CD8-positive, alpha-beta memory T cell (primary cell): ENCODE results near the gene LRRC4C. TPM values are rescaled to one million over a fixed set of nuclear protein-coding genes. Genes with fewer than 3 reads are reported as not detected.

Experiments used
- CTCF ChIA-PET: fragments of 350-600 bp; sonication (Branson Sonifier 250); formaldehyde crosslinking; loops from one replicate; lab custom pipeline; 2021; ENCODE audit warnings: antibody characterized with exemption; lab: Charles Lee
- POLR2A ChIA-PET: fragments of 350-600 bp; sonication (Branson Sonifier 250); formaldehyde crosslinking; loops from one replicate; lab custom pipeline; 2021; ENCODE audit warnings: antibody characterized with exemption; lab: Charles Lee
- DNase-seq, 5 donors: peaks; one replicate each; pipeline versions ENCODE4 v3.0.0 to v3.0.0-alpha.2; 2020 to 2022; ENCODE audit warnings: mixed read lengths in 1 of 5
- H3K27ac ChIP-seq: one replicate; pipeline ENCODE4 v1.7.0; 2013; ENCODE audit warnings: low read depth, mild to moderate bottlenecking, low read length, moderate library complexity
- H3K27me3 ChIP-seq: 2 replicates; pipeline ENCODE4 v1.7.0; 2013; ENCODE audit warnings: low read length, mild to moderate bottlenecking; ENCODE audit not compliant: insufficient read depth, poor library complexity, severe bottlenecking
- H3K36me3 ChIP-seq: 2 replicates; pipeline ENCODE4 v1.7.0; 2013; ENCODE audit warnings: mild to moderate bottlenecking, low read length, moderate library complexity; ENCODE audit not compliant: insufficient read depth
- H3K4me1 ChIP-seq: 2 replicates; pipeline ENCODE4 v1.7.0; 2013; ENCODE audit warnings: mild to moderate bottlenecking, low read length, moderate library complexity; ENCODE audit not compliant: insufficient read depth
- H3K4me3 ChIP-seq: 2 replicates; pipeline ENCODE4 v1.7.0; 2013; ENCODE audit warnings: mild to moderate bottlenecking, low read length
- H3K9me3 ChIP-seq: 2 replicates; pipeline ENCODE4 v1.7.0; 2013; ENCODE audit warnings: mild to moderate bottlenecking, low read length
- H3K27ac Mint-ChIP-seq, 8 donors: one replicate each; pipeline ENCODE4 v1.8.0; 2020 to 2021; ENCODE audit warnings: mixed read lengths in 8 of 8, mild to moderate bottlenecking in 6 of 8, inconsistent platforms in 3 of 8, moderate library complexity in 3 of 8
- H3K27me3 Mint-ChIP-seq, 2 donors: one replicate each; pipeline ENCODE4 v1.8.0; 2020 to 2021; ENCODE audit warnings: mixed read lengths in 2 of 2, mild to moderate bottlenecking in 1 of 2, moderate library complexity in 1 of 2
- H3K36me3 Mint-ChIP-seq, 3 donors: one replicate each; pipeline ENCODE4 v1.8.0; 2020 to 2021; ENCODE audit warnings: mixed read lengths in 3 of 3, inconsistent platforms in 1 of 3, mild to moderate bottlenecking in 1 of 3
- H3K4me1 Mint-ChIP-seq, 3 donors: one replicate each; pipeline ENCODE4 v1.8.0; 2020 to 2021; ENCODE audit warnings: mixed read lengths in 3 of 3, inconsistent platforms in 1 of 3, mild to moderate bottlenecking in 1 of 3
- H3K4me3 Mint-ChIP-seq, 7 donors: one replicate each; pipeline ENCODE4 v1.8.0; 2020 to 2021; ENCODE audit warnings: mixed read lengths in 7 of 7, mild to moderate bottlenecking in 6 of 7, moderate library complexity in 4 of 7, inconsistent platforms in 2 of 7
- H3K9me3 Mint-ChIP-seq, 5 donors: one replicate each; pipeline ENCODE4 v1.8.0; 2020 to 2022; ENCODE audit warnings: mixed read lengths in 5 of 5, mild to moderate bottlenecking in 3 of 5, moderate library complexity in 2 of 5, inconsistent platforms in 1 of 5
- polyA plus RNA-seq: library from polyadenylated mRNA; unstranded; fragments of 300-500 nt; fragmentation: Illumina TruSeq; gene quantifications from one replicate; pipeline ENCODE4 v1.2.3, GENCODE V29; 2021
- total RNA-seq, 2 experiments: library from RNA; stranded (reverse); gene quantifications; one replicate each; pipeline ENCODE4 v1.2.3, GENCODE V29; 2021

The LRRC4C gene
- total and polyA plus RNA-seq, 3 experiments from 2014 or later = not detected

DNA sequence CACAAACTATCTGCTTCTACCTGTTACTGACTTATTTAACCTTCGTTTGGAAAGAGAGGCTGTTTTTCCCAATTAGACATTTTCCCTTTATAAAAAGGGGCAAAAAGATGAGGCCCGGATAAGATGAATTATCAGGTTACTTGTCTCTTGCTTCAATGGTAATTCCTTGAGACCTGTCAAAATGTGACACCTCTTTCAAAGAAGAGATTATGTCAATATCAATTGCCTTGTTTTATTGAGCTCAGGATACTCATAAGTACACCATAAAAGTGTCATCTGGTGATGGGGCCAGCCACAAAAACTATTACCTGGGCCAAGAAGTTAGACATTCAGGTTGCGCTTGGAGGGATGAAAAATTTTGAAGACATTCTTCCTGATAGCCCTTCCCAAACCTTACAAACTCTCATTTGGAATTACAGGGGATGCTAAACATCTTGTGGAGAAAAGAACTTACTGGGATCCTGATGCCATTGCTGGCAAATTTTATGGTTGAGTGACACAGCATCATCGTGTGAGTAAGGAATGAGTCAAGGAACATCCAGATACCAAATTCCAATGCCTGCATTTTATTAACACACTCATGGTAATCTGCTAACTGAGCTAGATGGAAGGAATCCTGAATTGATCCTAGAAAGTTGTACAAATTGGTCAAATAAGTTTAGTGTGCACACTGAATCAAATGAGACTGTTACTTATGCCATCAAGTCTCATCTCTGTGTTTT lies 1071.2 kb downstream of the LRRC4C start:
- DNase-seq = no peak
- H3K36me3 Mint-ChIP-seq = no peaks in the 10 kb centered on the region
- H3K36me3 ChIP-seq = no peaks in the 10 kb centered on the region
- H3K27me3 Mint-ChIP-seq = no peaks in the 10 kb centered on the region
- peaks cover 3 to 23% (median 6%) of the 10 kb centered on the region in 5 donors for H3K9me3 Mint-ChIP-seq
- no peak overlapping the region for H3K4me3 Mint-ChIP-seq
- POLR2A ChIA-PET = interaction anchor here (0.7 kb wide), 1 partner anchor 249 kb away, joined by 3 read pairs; no protein-coding TSS in a partner anchor
- H3K9me3 ChIP-seq = no peaks in the 10 kb centered on the region
- H3K27ac Mint-ChIP-seq = no peak overlapping the region
- H3K4me1 Mint-ChIP-seq = no peaks in the 10 kb centered on the region
- H3K27ac ChIP-seq = no peak overlapping the region
- H3K4me1 ChIP-seq = no peaks in the 10 kb centered on the region
- CTCF ChIA-PET = no interaction called here
- no peaks in the 10 kb centered on the region for H3K27me3 ChIP-seq
- no peak overlapping the region for H3K4me3 ChIP-seq

DNA sequence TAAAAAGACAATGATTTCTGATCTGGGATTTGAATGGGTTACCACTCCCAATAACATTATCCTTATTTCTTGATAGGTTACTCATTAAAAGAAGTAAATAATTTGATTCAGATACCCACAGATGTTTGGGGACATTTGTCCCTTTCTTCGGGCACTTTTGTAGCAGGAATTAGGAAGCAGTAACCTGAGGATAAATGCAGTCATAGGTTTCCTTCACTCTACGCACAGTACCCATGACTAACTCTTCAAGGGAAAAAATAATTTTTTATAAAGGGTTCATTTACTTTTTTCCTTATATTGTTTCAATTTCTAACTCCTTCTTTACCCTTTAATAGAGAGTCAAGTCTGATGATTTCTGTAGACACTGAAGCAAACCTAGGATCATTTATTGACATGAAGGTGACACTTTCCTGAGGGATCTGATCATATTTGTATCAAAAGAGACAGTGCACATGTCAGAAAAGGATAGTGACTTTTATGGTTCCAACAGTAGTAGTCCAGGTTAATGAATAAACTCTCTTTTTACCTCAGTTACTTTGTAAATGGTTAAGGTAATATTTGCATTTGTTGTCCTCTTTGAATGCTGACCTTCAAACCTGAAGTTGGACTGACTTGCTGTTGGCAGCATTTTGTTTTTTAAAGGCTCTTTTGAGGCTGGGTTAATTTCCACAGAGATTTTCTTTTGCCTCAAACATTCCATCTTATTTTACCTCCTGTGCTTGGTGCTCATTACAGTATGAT lies 1072.0 kb downstream of the LRRC4C start:
- no peak for DNase-seq
- POLR2A ChIA-PET = no interaction called here

DNA sequence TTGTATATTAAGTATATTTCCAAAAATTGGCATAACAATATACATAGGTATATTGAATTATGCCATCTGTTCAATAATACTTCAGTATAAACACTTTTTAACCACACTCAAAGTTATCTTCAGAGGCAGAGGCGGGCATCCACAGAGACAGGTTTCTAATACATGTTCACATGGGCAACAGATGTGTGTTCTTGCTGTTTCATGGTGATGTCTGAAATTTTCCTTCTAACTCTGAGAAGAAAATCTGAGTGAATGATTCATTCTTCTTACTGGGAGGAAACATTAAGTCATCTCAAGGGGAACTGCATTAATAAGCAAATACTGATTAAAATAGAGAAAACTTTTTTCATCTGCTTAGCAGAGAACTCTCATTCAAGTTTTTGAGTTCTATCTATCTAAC lies 1074.5 kb downstream of the LRRC4C start:
- H3K4me1 ChIP-seq = no peaks in the 10 kb centered on the region
- H3K4me1 Mint-ChIP-seq = no peaks in the 10 kb centered on the region
- no peaks in the 10 kb centered on the region for H3K9me3 ChIP-seq
- POLR2A ChIA-PET = no interaction called here
- H3K36me3 Mint-ChIP-seq = no peaks in the 10 kb centered on the region
- peaks cover 6 to 15% (median 11%) of the 10 kb centered on the region in 5 donors for H3K9me3 Mint-ChIP-seq
- no peak overlapping the region for H3K27ac ChIP-seq
- no peak overlapping the region for H3K4me3 Mint-ChIP-seq
- DNase-seq = no peak
- no peak overlapping the region for H3K27ac Mint-ChIP-seq
- CTCF ChIA-PET = no interaction called here
- no peaks in the 10 kb centered on the region for H3K36me3 ChIP-seq
- no peak overlapping the region for H3K4me3 ChIP-seq
- H3K27me3 Mint-ChIP-seq = no peaks in the 10 kb centered on the region
- H3K27me3 ChIP-seq = no peaks in the 10 kb centered on the region

More for the DNA sequence above, 1072.0 kb downstream of the LRRC4C start:
- Histone ChIP-seq H3K4me3 (no peak overlapping the region), H3K4me1 (no peaks in the 10 kb centered on the region), H3K9me3 (no peaks in the 10 kb centered on the region), H3K27me3 (no peaks in the 10 kb centered on the region), H3K27ac (no peak overlapping the region), H3K36me3 (no peaks in the 10 kb centered on the region)
- Mint-ChIP-seq H3K9me3 (peaks cover 4 to 23% (median 6%) of the 10 kb centered on the region in 5 donors), H3K36me3 (no peaks in the 10 kb centered on the region), H3K27ac (no peak overlapping the region), H3K4me3 (no peak overlapping the region), H3K27me3 (no peaks in the 10 kb centered on the region), H3K4me1 (no peaks in the 10 kb centered on the region)
- CTCF ChIA-PET = no interaction called here

DNA sequence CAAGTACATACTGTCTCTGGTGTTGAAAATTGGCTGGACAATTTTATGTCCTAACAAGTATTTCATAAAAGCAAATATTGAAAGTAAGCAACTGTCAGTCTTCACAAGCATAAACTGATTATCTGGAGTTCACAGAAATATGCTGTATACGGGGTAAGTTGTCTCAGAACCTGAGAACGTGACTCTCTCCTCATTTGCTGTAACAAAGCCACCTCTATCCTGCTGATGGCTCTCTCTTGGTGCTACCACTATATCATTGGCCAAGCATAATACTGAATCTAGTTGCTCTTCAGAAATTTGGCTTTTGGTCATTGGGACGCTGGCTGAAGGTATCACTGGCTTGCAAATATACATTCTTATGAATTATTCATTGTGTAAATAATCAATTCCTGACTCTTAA lies 1078.0 kb downstream of the LRRC4C start:
- no peak for DNase-seq
- no peaks in the 10 kb centered on the region for H3K27me3 ChIP-seq
- no peak overlapping the region for H3K27ac ChIP-seq
- H3K4me3 ChIP-seq = no peak overlapping the region
- no peaks in the 10 kb centered on the region for H3K4me1 ChIP-seq
- CTCF ChIA-PET = no interaction called here
- Mint-ChIP-seq H3K4me1 (no peaks in the 10 kb centered on the region), H3K27ac (no peak overlapping the region), H3K4me3 (no peak overlapping the region), H3K27me3 (no peaks in the 10 kb centered on the region), H3K36me3 (no peaks in the 10 kb centered on the region), H3K9me3 (peaks cover 6 to 29% (median 7%) of the 10 kb centered on the region in 5 donors)
- POLR2A ChIA-PET = no interaction called here
- no peaks in the 10 kb centered on the region for H3K36me3 ChIP-seq
- no peaks in the 10 kb centered on the region for H3K9me3 ChIP-seq

DNA sequence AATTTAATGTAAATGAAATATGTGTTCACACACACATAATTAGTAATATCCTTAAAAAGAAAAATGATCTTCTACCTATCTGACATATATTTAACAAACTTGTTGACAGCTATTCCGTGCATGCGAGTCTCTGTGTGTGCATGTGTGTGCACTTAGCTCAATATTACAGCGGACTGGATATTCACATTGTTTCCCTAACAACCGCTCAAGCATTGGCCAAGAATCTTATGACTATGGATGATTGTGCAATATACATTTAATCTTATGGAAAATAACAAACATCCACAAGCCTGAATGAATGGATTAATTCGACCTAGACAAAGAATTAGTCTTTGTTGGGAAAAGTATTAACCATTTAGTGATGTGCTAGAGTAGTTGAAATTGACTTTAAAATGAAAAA lies 1078.6 kb downstream of the LRRC4C start:
- no peak for DNase-seq
- H3K4me3 ChIP-seq = no peak overlapping the region
- no peaks in the 10 kb centered on the region for H3K4me1 ChIP-seq
- POLR2A ChIA-PET = no interaction called here
- H3K27me3 ChIP-seq = no peaks in the 10 kb centered on the region
- CTCF ChIA-PET = no interaction called here
- Mint-ChIP-seq H3K36me3 (no peaks in the 10 kb centered on the region), H3K4me1 (no peaks in the 10 kb centered on the region), H3K27me3 (no peaks in the 10 kb centered on the region), H3K27ac (no peak overlapping the region), H3K9me3 (peaks cover 5 to 31% (median 6%) of the 10 kb centered on the region in 5 donors), H3K4me3 (no peak overlapping the region)
- H3K27ac ChIP-seq = no peak overlapping the region
- H3K36me3 ChIP-seq = no peaks in the 10 kb centered on the region
- no peaks in the 10 kb centered on the region for H3K9me3 ChIP-seq

DNA sequence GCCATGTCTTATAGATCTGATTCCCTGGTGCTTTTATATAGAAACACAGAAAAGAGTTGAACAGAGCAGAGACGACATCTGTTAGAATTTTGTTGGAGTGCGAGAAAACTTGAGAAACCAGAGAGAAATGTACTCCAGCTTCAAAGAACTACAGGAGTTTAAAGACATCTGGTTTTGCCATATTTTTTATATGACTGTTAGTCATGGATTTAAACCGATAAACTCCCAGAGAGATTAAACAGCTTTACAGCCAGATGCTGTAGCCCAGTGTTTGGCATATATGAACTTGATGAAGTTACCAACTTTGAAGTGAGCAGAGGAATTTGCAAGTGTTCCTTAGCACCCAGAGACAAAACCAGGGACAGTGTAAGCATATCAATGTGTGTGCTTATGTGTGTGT lies 1083.1 kb downstream of the LRRC4C start:
- peaks cover 4 to 47% (median 7%) of the 10 kb centered on the region in 5 donors for H3K9me3 Mint-ChIP-seq
- H3K27me3 Mint-ChIP-seq = no peaks in the 10 kb centered on the region
- Histone ChIP-seq H3K27me3 (no peaks in the 10 kb centered on the region), H3K4me1 (no peaks in the 10 kb centered on the region), H3K9me3 (no peaks in the 10 kb centered on the region), H3K36me3 (no peaks in the 10 kb centered on the region), H3K27ac (no peak overlapping the region), H3K4me3 (no peak overlapping the region)
- ChIA-PET POLR2A (no interaction called here), CTCF (no interaction called here)
- no peaks in the 10 kb centered on the region for H3K4me1 Mint-ChIP-seq
- H3K36me3 Mint-ChIP-seq = no peaks in the 10 kb centered on the region
- H3K27ac Mint-ChIP-seq = no peak overlapping the region
- H3K4me3 Mint-ChIP-seq = no peak overlapping the region
- DNase-seq = no peak

DNA sequence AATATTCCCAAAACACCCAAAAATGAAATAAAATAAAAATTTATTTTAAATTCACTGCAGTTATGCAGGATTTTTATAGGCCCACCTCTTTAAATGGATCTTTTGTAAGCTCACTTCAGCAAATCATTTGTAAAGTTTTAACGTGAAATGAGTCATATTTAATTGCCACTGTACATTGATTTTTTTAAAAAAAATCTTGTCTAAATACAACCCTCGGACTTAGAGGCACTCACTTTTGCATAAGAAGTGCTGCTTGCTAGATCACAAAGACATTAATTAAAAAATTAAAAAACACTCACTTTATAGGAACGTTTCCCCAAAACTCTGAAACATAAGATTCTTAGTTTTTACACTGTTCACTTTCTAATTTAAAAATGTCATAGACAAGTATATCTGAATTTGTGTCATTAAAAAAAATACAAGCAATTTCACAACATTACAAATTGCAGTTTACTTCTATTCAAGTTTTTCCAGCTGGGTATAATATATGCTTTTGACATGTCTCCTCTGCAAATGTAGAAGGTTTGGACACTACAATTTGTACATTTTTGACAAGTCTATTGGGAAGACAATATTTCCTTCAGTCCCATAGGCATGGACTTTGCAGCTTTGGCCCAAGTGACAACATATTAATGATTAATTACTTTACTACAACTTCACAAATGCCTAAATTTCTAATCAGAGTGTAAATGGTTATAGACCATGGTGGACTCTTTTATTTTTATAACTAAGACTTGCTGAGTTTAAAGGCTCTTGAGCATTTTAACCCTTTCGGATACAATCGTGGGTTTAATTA lies 1088.4 kb downstream of the LRRC4C start:
- Mint-ChIP-seq H3K27ac (no peak overlapping the region), H3K36me3 (no peaks in the 10 kb centered on the region), H3K4me1 (no peaks in the 10 kb centered on the region), H3K27me3 (no peaks in the 10 kb centered on the region), H3K4me3 (no peak overlapping the region), H3K9me3 (peaks cover 2 to 35% (median 10%) of the 10 kb centered on the region in 5 donors)
- H3K4me1 ChIP-seq = no peaks in the 10 kb centered on the region
- ChIA-PET POLR2A (no interaction called here), CTCF (no interaction called here)
- no peaks in the 10 kb centered on the region for H3K27me3 ChIP-seq
- H3K27ac ChIP-seq = no peak overlapping the region
- no peaks in the 10 kb centered on the region for H3K9me3 ChIP-seq
- no peak for DNase-seq
- no peaks in the 10 kb centered on the region for H3K36me3 ChIP-seq
- no peak overlapping the region for H3K4me3 ChIP-seq
